Measurements from ENCODE around the gene CRAMP1. TPM values are rescaled to one million over a fixed set of nuclear protein-coding genes. Genes with fewer than 3 reads are reported as not detected.

Gene CRAMP1
- total and polyA plus RNA-seq, 2 donors (not counting 3 experiments of a cell fraction or from before 2014, with no cell fraction given): 21.5 to 30.8 TPM

DNA sequence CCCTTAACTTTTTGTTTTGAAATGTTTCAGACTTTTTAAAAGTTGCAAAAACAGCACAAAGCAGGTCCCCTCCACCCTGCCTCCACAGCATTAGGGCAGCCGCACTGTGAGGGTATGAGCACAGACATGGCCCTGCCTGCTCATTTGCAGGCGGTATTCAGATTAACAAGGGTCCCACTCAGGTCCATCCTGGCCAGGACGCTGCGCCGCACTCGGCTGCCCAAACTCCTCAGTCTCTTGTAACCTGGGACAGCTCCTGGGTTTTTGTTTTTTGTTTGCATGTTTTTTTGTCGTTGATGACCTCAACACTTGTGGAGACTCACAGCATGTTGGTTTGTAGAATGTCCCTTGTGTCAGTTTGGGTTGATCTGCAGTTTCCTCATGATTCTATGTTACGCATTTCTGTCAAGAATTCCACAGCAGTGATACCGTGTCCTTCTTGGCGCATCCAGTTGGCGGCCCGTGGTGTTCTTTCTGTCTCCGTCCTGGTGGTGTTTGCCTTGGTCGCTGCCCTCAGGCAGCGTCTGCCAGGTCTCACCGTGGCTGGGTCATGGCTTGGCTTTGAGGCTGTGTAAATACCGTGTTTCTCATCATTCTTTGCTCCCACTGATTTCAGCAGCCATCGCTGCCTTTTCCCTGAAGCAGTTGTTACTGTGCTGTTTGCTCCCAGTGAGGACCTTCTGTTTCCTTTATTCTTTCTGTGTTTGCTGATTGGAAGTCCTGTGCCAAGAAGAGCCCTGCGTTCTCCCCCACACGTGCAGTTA, 18.5 kb downstream of the CRAMP1 start:
- H3K79me2 ChIP-seq (ENCODE audit: control insufficient read depth, insufficient read depth, low read length): peaks cover 66% of the 10 kb centered on the region
- DNase-seq (ENCODE audit: low read depth, low spot score) (no peak), FAIRE-seq (no peak)
- dilution Hi-C loops (cut with MboI; ENCODE audit: extremely low pct_ligation_motif_present, low sequenced_read_pairs) (no loop called here), intact Hi-C loops (cut with micrococcal nuclease) (no loop called here)
- no peak overlapping the region for H3K27ac ChIP-seq (ENCODE audit: insufficient read depth, low read depth, low read length)
- TF ChIP-seq MYC (IDR thresholded peaks at IDR 0.05; ENCODE audit: low read depth, low read length) (no peak), FOS (IDR thresholded peaks at IDR 0.05; ENCODE audit: borderline replicate concordance, insufficient read depth, low read length) (no peak), JUN (IDR thresholded peaks at IDR 0.05; ENCODE audit: borderline replicate concordance, insufficient read depth, insufficient read length, low read depth) (no peak), GATA2 (IDR thresholded peaks at IDR 0.05; ENCODE audit: insufficient read depth, insufficient read length, low read depth, low read length) (no peak), POLR2A (IDR thresholded peaks at IDR 0.05; ENCODE audit: low read depth, low read length) (no peak), EZH2 (IDR thresholded peaks at IDR 0.05; ENCODE audit: borderline replicate concordance, low read depth, low read length, severe bottlenecking) (no peak), POLR2AphosphoS5 (IDR thresholded peaks at IDR 0.05; ENCODE audit: insufficient read depth, low read depth, low read length) (no peak)
- TF ChIP-seq, protein P1, sequence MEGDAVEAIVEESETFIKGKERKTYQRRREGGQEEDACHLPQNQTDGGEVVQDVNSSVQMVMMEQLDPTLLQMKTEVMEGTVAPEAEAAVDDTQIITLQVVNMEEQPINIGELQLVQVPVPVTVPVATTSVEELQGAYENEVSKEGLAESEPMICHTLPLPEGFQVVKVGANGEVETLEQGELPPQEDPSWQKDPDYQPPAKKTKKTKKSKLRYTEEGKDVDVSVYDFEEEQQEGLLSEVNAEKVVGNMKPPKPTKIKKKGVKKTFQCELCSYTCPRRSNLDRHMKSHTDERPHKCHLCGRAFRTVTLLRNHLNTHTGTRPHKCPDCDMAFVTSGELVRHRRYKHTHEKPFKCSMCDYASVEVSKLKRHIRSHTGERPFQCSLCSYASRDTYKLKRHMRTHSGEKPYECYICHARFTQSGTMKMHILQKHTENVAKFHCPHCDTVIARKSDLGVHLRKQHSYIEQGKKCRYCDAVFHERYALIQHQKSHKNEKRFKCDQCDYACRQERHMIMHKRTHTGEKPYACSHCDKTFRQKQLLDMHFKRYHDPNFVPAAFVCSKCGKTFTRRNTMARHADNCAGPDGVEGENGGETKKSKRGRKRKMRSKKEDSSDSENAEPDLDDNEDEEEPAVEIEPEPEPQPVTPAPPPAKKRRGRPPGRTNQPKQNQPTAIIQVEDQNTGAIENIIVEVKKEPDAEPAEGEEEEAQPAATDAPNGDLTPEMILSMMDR (IDR thresholded peaks at IDR 0.05; ENCODE audit: extremely low read depth in 1 of 2, insufficient read depth in 1 of 2, low read depth in 1 of 2, low read length in 2 of 2): no peak
- TF ChIP-seq, protein P2, sequence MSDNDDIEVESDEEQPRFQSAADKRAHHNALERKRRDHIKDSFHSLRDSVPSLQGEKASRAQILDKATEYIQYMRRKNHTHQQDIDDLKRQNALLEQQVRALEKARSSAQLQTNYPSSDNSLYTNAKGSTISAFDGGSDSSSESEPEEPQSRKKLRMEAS (IDR thresholded peaks at IDR 0.05; ENCODE audit: insufficient read depth, insufficient read length): no peak
- H4K20me1 ChIP-seq (replicated peaks; ENCODE audit: control insufficient read depth, extremely low read depth, insufficient read depth, low read length): no peaks in the 10 kb centered on the region
- no peak overlapping the region for H3K4me2 ChIP-seq (ENCODE audit: insufficient read depth, low read length)
- H3K9ac ChIP-seq (replicated peaks; ENCODE audit: extremely low read depth, insufficient read depth, low read length): no peak overlapping the region
- H3K9me1 ChIP-seq (replicated peaks; ENCODE audit: control insufficient read depth, extremely low read depth, insufficient read depth, low read length): no peaks in the 10 kb centered on the region
- H3K27me3 ChIP-seq (ENCODE audit: control insufficient read depth in 2 of 2, insufficient read depth in 2 of 2, low read length in 2 of 2): no peaks in the 10 kb centered on the region
- no peak overlapping the region for H2AFZ ChIP-seq (ENCODE audit: low read depth, low read length)
- POLR2A ChIA-PET: no interaction called here
- no peaks in the 10 kb centered on the region for H3K4me1 ChIP-seq (ENCODE audit: control insufficient read depth, extremely low read depth, insufficient read depth, low read length)
- CTCF ChIA-PET: no interaction called here
- peaks cover 7 to 48% of the 10 kb centered on the region in 2 experiments for H3K36me3 ChIP-seq (ENCODE audit: control insufficient read depth in 2 of 2, extremely low read depth in 1 of 2, insufficient read depth in 2 of 2, low read length in 2 of 2)
- H3K9me3 ChIP-seq (replicated peaks; ENCODE audit: control insufficient read depth, insufficient read depth, low read length): no peaks in the 10 kb centered on the region
- H3K4me3 ChIP-seq (replicated peaks in 1 of 3; ENCODE audit: insufficient read depth in 1 of 3, low read depth in 1 of 3, low read length in 3 of 3): no peak overlapping the region
- no TSS peak for BruUV-seq (replicated peaks)
